ENCODE data around the gene ATP8A1.

- TF ChIP-seq POLR2A (IDR thresholded peaks at IDR 0.05), result peak; percentile 66 to 90 (median 89)
- TF ChIP-seq CTCF (IDR thresholded peaks at IDR 0.05), result peak in 4 of 7 experiments; percentile 8 to 33 (median 25)
Measured at GRCh38 chr4:42656944-42657792, at the start of gene ATP8A1.

Data from body of pancreas (tissue), 4 donors.